Mesenchymal stem cell (in vitro differentiated cells and primary cell): ENCODE measurements around the gene TSPO.

Experiments used
- DNase-seq: peaks from one replicate; pipeline ENCODE4 v3.0.0-alpha.2; 2013
- H2AFZ ChIP-seq: one replicate; pipeline ENCODE4 v1.6.1; 2013; ENCODE audit warnings: low read depth, mild to moderate bottlenecking, control low read depth, inconsistent platforms, low read length, moderate library complexity
- H2AK5ac ChIP-seq: 2 replicates; pipeline ENCODE4 v1.6.1; 2013; ENCODE audit warnings: low read length, moderate library complexity, mild to moderate bottlenecking, inconsistent platforms; ENCODE audit not compliant: severe bottlenecking
- H2BK120ac ChIP-seq: one replicate; pipeline ENCODE4 v1.6.1; 2013; ENCODE audit warnings: low read depth, mild to moderate bottlenecking, inconsistent platforms, low read length, moderate library complexity
- H2BK12ac ChIP-seq, 2 experiments: one replicate each; pipeline ENCODE4 v1.6.1; 2013; ENCODE audit warnings: inconsistent platforms in 2 of 2, low read length in 2 of 2, mild to moderate bottlenecking in 2 of 2, moderate library complexity in 2 of 2, control low read depth in 1 of 2
- H2BK15ac ChIP-seq: one replicate; pipeline ENCODE4 v1.6.1; 2013; ENCODE audit warnings: mild to moderate bottlenecking, low read depth, inconsistent platforms; ENCODE audit not compliant: poor library complexity, severe bottlenecking
- H2BK5ac ChIP-seq: 2 replicates; pipeline ENCODE4 v1.6.1; 2013; ENCODE audit warnings: low read depth, mild to moderate bottlenecking, low read length, control low read depth, inconsistent platforms; ENCODE audit not compliant: poor library complexity, severe bottlenecking
- H3K14ac ChIP-seq, 2 experiments: one replicate each; pipeline ENCODE4 v1.6.1; 2013; ENCODE audit warnings: inconsistent platforms in 2 of 2, low read length in 2 of 2, control low read depth in 1 of 2, mild to moderate bottlenecking in 1 of 2, moderate library complexity in 1 of 2
- H3K18ac ChIP-seq, 2 experiments: one replicate each; pipeline ENCODE4 v1.6.1; 2013; ENCODE audit warnings: inconsistent platforms in 2 of 2, low read length in 2 of 2, control low read depth in 1 of 2, low read depth in 1 of 2, mild to moderate bottlenecking in 1 of 2
- H3K23ac ChIP-seq, 2 experiments: one replicate each; pipeline ENCODE4 v1.6.1; 2013; ENCODE audit warnings: inconsistent platforms in 2 of 2, low read length in 2 of 2, mild to moderate bottlenecking in 2 of 2, moderate library complexity in 2 of 2, control low read depth in 1 of 2
- H3K27ac ChIP-seq: 2 replicates; pipeline ENCODE4 v1.5.1; 2013; ENCODE audit warnings: mild to moderate bottlenecking, moderate library complexity, low read length, control low read depth, inconsistent platforms; ENCODE audit not compliant: poor library complexity, severe bottlenecking
- H3K27me3 ChIP-seq, 2 experiments: 2 replicates each; pipeline versions ENCODE4 v1.6.1 to v1.7.0; 2013; ENCODE audit warnings: low read length in 2 of 2, mild to moderate bottlenecking in 2 of 2, moderate library complexity in 2 of 2, control low read depth in 1 of 2, inconsistent platforms in 1 of 2; ENCODE audit not compliant: control insufficient read depth in 1 of 2, insufficient read depth in 1 of 2
- H3K36me3 ChIP-seq, 2 experiments: 2 replicates each; pipeline versions ENCODE4 v1.6.1 to v1.7.0; 2013; ENCODE audit warnings: low read length in 2 of 2, control low read depth in 1 of 2, inconsistent platforms in 1 of 2, low read depth in 1 of 2, mild to moderate bottlenecking in 1 of 2; ENCODE audit not compliant: insufficient read depth in 2 of 2, control insufficient read depth in 1 of 2
- H3K4ac ChIP-seq, 2 experiments: one replicate each; pipeline ENCODE4 v1.6.1; 2013; ENCODE audit warnings: inconsistent platforms in 2 of 2, low read length in 2 of 2, mild to moderate bottlenecking in 2 of 2, moderate library complexity in 2 of 2, control low read depth in 1 of 2, low read depth in 1 of 2
- H3K4me1 ChIP-seq: 2 replicates; pipeline ENCODE4 v1.6.1; 2013; ENCODE audit warnings: low read depth, low read length, control low read depth; ENCODE audit not compliant: control insufficient read depth, insufficient read depth
- H3K4me2 ChIP-seq: 2 replicates; pipeline ENCODE4 v1.6.1; 2013; ENCODE audit warnings: low read length, mild to moderate bottlenecking, inconsistent platforms; ENCODE audit not compliant: poor library complexity, severe bottlenecking
- H3K4me3 ChIP-seq, 2 experiments: 2 replicates each; pipeline versions ENCODE4 v1.5.1 to v1.7.0; 2013; ENCODE audit warnings: low read length in 2 of 2, mild to moderate bottlenecking in 2 of 2, control low read depth in 1 of 2, low read depth in 1 of 2; ENCODE audit not compliant: insufficient read depth in 1 of 2
- H3K79me1 ChIP-seq: replicated peaks from 2 replicates; pipeline ENCODE4 v1.6.1; 2013; ENCODE audit warnings: mild to moderate bottlenecking, control low read depth, low read length, inconsistent platforms; ENCODE audit not compliant: poor library complexity, severe bottlenecking
- H3K9ac ChIP-seq: 2 replicates; pipeline ENCODE4 v1.7.0; 2013; ENCODE audit warnings: mild to moderate bottlenecking, low read length, moderate library complexity
- H3K9me3 ChIP-seq: 2 replicates; pipeline ENCODE4 v1.7.0; 2013; ENCODE audit warnings: mild to moderate bottlenecking, low read length; ENCODE audit not compliant: control insufficient read depth
- H4K8ac ChIP-seq: one replicate; pipeline ENCODE4 v1.6.1; 2013; ENCODE audit warnings: inconsistent platforms, mild to moderate bottlenecking, low read length, moderate library complexity
- H4K91ac ChIP-seq: one replicate; pipeline ENCODE4 v1.6.1; 2013; ENCODE audit warnings: mild to moderate bottlenecking, low read length, inconsistent platforms
- WGBS: methylation state at CpG from one replicate; pipeline ENCODE4 v1.1.7; 2013; ENCODE audit warnings: mixed read lengths; 5-methylcytosine and 5-hydroxymethylcytosine counted together

Gene TSPO

GRCh38 chr22:43152357-43153071 lies 1.2 kb downstream of the TSPO start:
- no peaks in the 10 kb centered on the region for H3K27me3 ChIP-seq
- H4K8ac ChIP-seq: peak overlapping the region; percentile 87
- peaks cover 13% of the 10 kb centered on the region for H3K79me1 ChIP-seq
- H2BK5ac ChIP-seq: no peak overlapping the region
- H4K91ac ChIP-seq: peak overlapping the region; percentile 53
- peak overlapping the region; percentile 60 to 93 for H3K18ac ChIP-seq
- peak overlapping the region; percentile 54 for H2AK5ac ChIP-seq
- peak overlapping the region; percentile 80 to 95 for H3K4ac ChIP-seq
- H3K27ac ChIP-seq: peak overlapping the region; percentile 85
- peak overlapping the region in 1 of 2 experiments; percentile 81 for H3K14ac ChIP-seq
- H2BK12ac ChIP-seq: peak overlapping the region in 1 of 2 experiments; percentile 76
- no peak overlapping the region for H2AFZ ChIP-seq
- WGBS: 41% methylated on average over 22 of the region's 22 CpGs
- DNase-seq: peak; percentile 55
- peak overlapping the region; percentile 88 to 94 for H3K4me3 ChIP-seq
- peak overlapping the region; percentile 74 for H3K4me2 ChIP-seq
- H3K4me1 ChIP-seq: peaks cover 42% of the 10 kb centered on the region
- peak overlapping the region in 1 of 2 experiments; percentile 18 for H3K23ac ChIP-seq
- peak overlapping the region; percentile 91 for H3K9ac ChIP-seq
- no peak overlapping the region for H2BK120ac ChIP-seq
- H3K36me3 ChIP-seq: peaks cover 10 to 27% of the 10 kb centered on the region in 2 experiments
- H3K9me3 ChIP-seq: no peaks in the 10 kb centered on the region
- H2BK15ac ChIP-seq: peak overlapping the region; percentile 68

DNA sequence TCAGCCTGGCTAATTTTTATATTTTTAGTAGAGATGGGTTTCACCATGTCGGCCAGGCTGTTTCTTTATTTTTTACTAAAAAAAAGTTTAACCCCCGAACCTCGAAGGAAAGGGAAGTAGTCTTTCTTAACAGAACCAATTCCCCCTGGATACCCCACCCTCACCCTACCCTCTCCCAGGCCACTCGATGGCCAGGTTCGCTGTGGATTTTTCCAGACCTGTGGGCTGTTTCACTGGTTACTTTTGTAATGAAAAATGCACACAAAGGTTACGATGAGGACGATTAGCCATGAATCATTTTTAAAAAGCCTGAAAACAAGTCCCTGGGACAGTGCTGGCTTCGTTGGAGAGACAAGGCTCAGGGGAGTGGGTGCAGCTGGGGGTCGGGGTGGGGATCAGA lies 2.5 kb downstream of the TSPO start:
- peak overlapping the region; percentile 87 for H3K9ac ChIP-seq
- 80% methylated on average over 8 of the region's 9 CpGs for WGBS
- no peak overlapping the region for H2AFZ ChIP-seq
- H3K4me2 ChIP-seq: peak overlapping the region; percentile 55
- no peak overlapping the region for H2AK5ac ChIP-seq
- no peak overlapping the region for H3K4ac ChIP-seq
- no peak overlapping the region for H3K18ac ChIP-seq
- H3K14ac ChIP-seq: no peak overlapping the region
- no peaks in the 10 kb centered on the region for H3K27me3 ChIP-seq
- no peak overlapping the region for H2BK5ac ChIP-seq
- H3K27ac ChIP-seq: peak overlapping the region; percentile 76
- DNase-seq: peak; percentile 21
- H3K23ac ChIP-seq: no peak overlapping the region
- peaks cover 21% of the 10 kb centered on the region for H3K79me1 ChIP-seq
- no peak overlapping the region for H2BK120ac ChIP-seq
- H3K4me1 ChIP-seq: peaks cover 44% of the 10 kb centered on the region
- no peak overlapping the region for H2BK12ac ChIP-seq
- no peak overlapping the region for H2BK15ac ChIP-seq
- H3K4me3 ChIP-seq: peak overlapping the region in 1 of 2 experiments; percentile 58
- H3K36me3 ChIP-seq: peaks cover 10 to 37% of the 10 kb centered on the region in 2 experiments
- no peak overlapping the region for H4K8ac ChIP-seq
- H4K91ac ChIP-seq: no peak overlapping the region
- no peaks in the 10 kb centered on the region for H3K9me3 ChIP-seq

DNA sequence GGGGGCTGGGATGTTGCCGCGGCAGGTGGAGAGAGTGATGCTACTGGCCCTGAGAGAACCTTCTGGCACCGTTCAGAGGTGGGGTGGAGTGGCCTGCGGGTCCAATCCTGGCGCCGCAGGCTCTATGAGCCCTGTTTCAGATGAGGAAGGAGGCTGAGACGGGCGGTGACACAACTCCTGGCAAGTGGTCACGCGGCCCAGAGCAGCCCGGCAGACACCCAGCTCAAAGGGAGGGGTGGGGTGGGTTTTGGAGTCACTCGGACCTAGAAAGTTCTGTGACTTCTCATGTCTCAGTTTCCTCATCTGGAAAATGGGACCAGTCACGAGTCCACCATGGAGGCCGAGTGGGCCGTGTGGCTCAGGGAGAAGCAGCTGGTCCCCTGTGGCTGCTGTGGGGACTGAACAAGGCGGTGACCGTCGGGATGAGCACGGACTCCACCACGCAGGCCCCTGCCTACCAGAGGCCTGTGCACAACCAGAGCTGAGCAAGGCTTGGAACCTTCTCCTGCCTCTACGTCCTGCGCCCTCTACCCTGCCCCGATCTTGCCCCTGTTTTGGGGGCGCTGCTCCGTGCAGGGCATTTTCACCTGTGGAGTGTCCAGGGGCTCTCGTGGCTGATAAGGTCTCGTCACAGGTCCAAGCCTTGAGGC lies 3.7 kb downstream of the TSPO start:
- Histone ChIP-seq H4K91ac (no peak overlapping the region), H4K8ac (peak overlapping the region; percentile 57), H3K36me3 (peaks cover 17 to 48% of the 10 kb centered on the region in 2 experiments), H3K27me3 (no peaks in the 10 kb centered on the region), H3K18ac (no peak overlapping the region), H3K9me3 (no peaks in the 10 kb centered on the region), H2BK120ac (no peak overlapping the region), H2BK12ac (no peak overlapping the region), H2BK15ac (no peak overlapping the region), H3K9ac (no peak overlapping the region), H3K27ac (no peak overlapping the region), H2BK5ac (no peak overlapping the region), H3K4ac (no peak overlapping the region), H3K4me3 (no peak overlapping the region), H3K79me1 (peaks cover 32% of the 10 kb centered on the region), H3K4me1 (peaks cover 51% of the 10 kb centered on the region), H2AK5ac (no peak overlapping the region), H3K4me2 (no peak overlapping the region), H3K23ac (no peak overlapping the region), H3K14ac (no peak overlapping the region), H2AFZ (no peak overlapping the region)
- no peak for DNase-seq
- WGBS: 88% methylated on average over 27 of the region's 27 CpGs

DNA sequence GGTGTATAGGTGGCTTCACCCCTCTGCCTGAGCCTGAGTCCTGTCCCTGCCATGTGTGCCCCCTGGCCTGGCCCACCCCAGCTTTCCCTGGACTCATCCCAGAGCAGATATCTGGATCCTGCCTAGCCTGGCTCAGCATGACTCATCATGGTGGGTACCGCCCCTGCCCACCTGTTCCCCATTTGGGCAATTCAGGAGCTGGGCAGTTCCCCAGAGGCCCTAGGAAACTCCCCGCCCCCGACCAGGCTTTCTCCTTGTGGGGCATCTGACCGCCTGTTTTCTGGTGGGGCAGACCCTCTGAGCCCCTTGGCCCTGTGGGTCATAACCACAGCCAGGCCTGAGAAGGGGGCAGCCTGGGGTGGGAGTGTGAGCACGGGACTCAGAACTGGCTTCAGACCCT lies 4.4 kb downstream of the TSPO start:
- no peak overlapping the region for H4K8ac ChIP-seq
- WGBS: 83% methylated on average over 5 of the region's 5 CpGs
- H3K9ac ChIP-seq: no peak overlapping the region
- H3K4me1 ChIP-seq: peaks cover 48% of the 10 kb centered on the region
- H3K23ac ChIP-seq: peak overlapping the region in 1 of 2 experiments; percentile 53
- H3K36me3 ChIP-seq: peaks cover 25 to 55% of the 10 kb centered on the region in 2 experiments
- H2AFZ ChIP-seq: no peak overlapping the region
- H3K79me1 ChIP-seq: peaks cover 33% of the 10 kb centered on the region
- no peak overlapping the region for H2BK5ac ChIP-seq
- no peak for DNase-seq
- H3K18ac ChIP-seq: no peak overlapping the region
- no peak overlapping the region for H3K27ac ChIP-seq
- H2BK12ac ChIP-seq: no peak overlapping the region
- H3K27me3 ChIP-seq: no peaks in the 10 kb centered on the region
- H3K4me2 ChIP-seq: no peak overlapping the region
- no peak overlapping the region for H3K4ac ChIP-seq
- H2BK15ac ChIP-seq: no peak overlapping the region
- H3K4me3 ChIP-seq: no peak overlapping the region
- H2BK120ac ChIP-seq: no peak overlapping the region
- H4K91ac ChIP-seq: peak overlapping the region; percentile 40
- no peak overlapping the region for H3K14ac ChIP-seq
- H3K9me3 ChIP-seq: no peaks in the 10 kb centered on the region
- no peak overlapping the region for H2AK5ac ChIP-seq
